Fibroblast of skin of left biceps (primary cell): ENCODE measurements around the gene ODF2.

Experiments used
- DNase-seq, 2 experiments: peaks; one replicate each; pipeline ENCODE4 v3.0.0-alpha.2; 2013; ENCODE audit warnings: low read depth in 2 of 2

ODF2 gene

GRCh38 chr9:128528445-128529160, 72.8 kb downstream of the ODF2 start:
- no peak for DNase-seq

GRCh38 chr9:128529191-128529590, 73.4 kb downstream of the ODF2 start:
- DNase-seq = no peak

GRCh38 chr9:128532581-128532980, 76.8 kb downstream of the ODF2 start:
- DNase-seq = no peak

- DNase-seq = no peak
These were observed 85.0 kb downstream of the ODF2 start for GRCh38 chr9:128540634-128541360.

- DNase-seq = no peak
These were observed 90.7 kb downstream of the ODF2 start for GRCh38 chr9:128546504-128546903.

GRCh38 chr9:128548876-128549275, 93.1 kb downstream of the ODF2 start:
- no peak for DNase-seq

GRCh38 chr9:128550226-128550625, 94.4 kb downstream of the ODF2 start:
- no peak for DNase-seq
